H9 (cell line): Measurements from ENCODE around the gene BCLAF3. TPM values are rescaled to one million over a fixed set of nuclear protein-coding genes. Genes with fewer than 3 reads are reported as not detected.

Experiments used
- DNase-seq: peaks from one replicate; pipeline ENCODE4 v3.0.0-alpha.2; 2017
- H2AFZ ChIP-seq: one replicate; pipeline ENCODE4 v1.6.1; 2013; ENCODE audit warnings: mild to moderate bottlenecking, low read length, control low read depth, moderate library complexity
- H2AK5ac ChIP-seq: 2 replicates; pipeline ENCODE4 v1.6.1; 2013; ENCODE audit warnings: low read length, control low read depth, mixed read lengths; ENCODE audit not compliant: insufficient read length
- H2BK120ac ChIP-seq: one replicate; pipeline ENCODE4 v1.6.1; 2013; ENCODE audit warnings: low read depth, mild to moderate bottlenecking, low read length, control low read depth, inconsistent platforms; ENCODE audit not compliant: poor library complexity, severe bottlenecking
- H2BK12ac ChIP-seq: 2 replicates; pipeline ENCODE4 v1.6.1; 2013; ENCODE audit warnings: low read length, control low read depth, mixed read lengths, low read depth; ENCODE audit not compliant: insufficient read length
- H2BK15ac ChIP-seq: 2 replicates; pipeline ENCODE4 v1.6.1; 2013; ENCODE audit warnings: low read depth, low read length, control low read depth
- H2BK20ac ChIP-seq: one replicate; pipeline ENCODE4 v1.6.1; 2013; ENCODE audit warnings: low read depth, mild to moderate bottlenecking, low read length, control low read depth, inconsistent platforms; ENCODE audit not compliant: poor library complexity, severe bottlenecking
- H2BK5ac ChIP-seq: 2 replicates; pipeline ENCODE4 v1.6.1; 2013; ENCODE audit warnings: low read length, control low read depth, mixed read lengths; ENCODE audit not compliant: insufficient read length
- H3K14ac ChIP-seq: 2 replicates; pipeline ENCODE4 v1.6.1; 2013; ENCODE audit warnings: low read length, control low read depth; ENCODE audit not compliant: insufficient read depth
- H3K18ac ChIP-seq: 2 replicates; pipeline ENCODE4 v1.6.1; 2013; ENCODE audit warnings: low read depth, mild to moderate bottlenecking, mixed read lengths, low read length, control low read depth; ENCODE audit not compliant: insufficient read length
- H3K23ac ChIP-seq: 2 replicates; pipeline ENCODE4 v1.6.1; 2013; ENCODE audit warnings: low read length, control low read depth, mixed read lengths, low read depth; ENCODE audit not compliant: insufficient read length
- H3K23me2 ChIP-seq: 2 replicates; pipeline ENCODE4 v1.6.1; 2013; ENCODE audit warnings: low read depth, mild to moderate bottlenecking, mixed read lengths, low read length, control low read depth; ENCODE audit not compliant: insufficient read length, poor library complexity, severe bottlenecking
- H3K27ac ChIP-seq: 2 replicates; pipeline ENCODE4 v1.5.1; 2013; ENCODE audit warnings: low read length, control low read depth, mixed read lengths, low read depth; ENCODE audit not compliant: insufficient read length
- H3K27me3 ChIP-seq: 2 replicates; pipeline ENCODE4 v1.6.1; 2013; ENCODE audit warnings: low read length, control low read depth, inconsistent platforms; ENCODE audit not compliant: insufficient read depth
- H3K4ac ChIP-seq: 2 replicates; pipeline ENCODE4 v1.6.1; 2013; ENCODE audit warnings: low read depth, mild to moderate bottlenecking, control low read depth, inconsistent platforms, low read length, moderate library complexity
- H3K4me1 ChIP-seq: 2 replicates; pipeline ENCODE4 v1.6.1; 2013; ENCODE audit warnings: low read length, control low read depth, inconsistent platforms; ENCODE audit not compliant: insufficient read depth
- H3K4me2 ChIP-seq: 2 replicates; pipeline ENCODE4 v1.6.1; 2013; ENCODE audit warnings: low read length, control low read depth, mixed read lengths; ENCODE audit not compliant: insufficient read length, insufficient read depth
- H3K56ac ChIP-seq: 2 replicates; pipeline ENCODE4 v1.6.1; 2013; ENCODE audit warnings: low read depth, mild to moderate bottlenecking, mixed read lengths, low read length, control low read depth; ENCODE audit not compliant: insufficient read length
- H3K79me1 ChIP-seq: 2 replicates; pipeline ENCODE4 v1.6.1; 2013; ENCODE audit warnings: low read depth, mild to moderate bottlenecking, moderate library complexity, low read length, control low read depth, inconsistent platforms; ENCODE audit not compliant: insufficient read depth, poor library complexity, severe bottlenecking
- H3K79me2 ChIP-seq: 2 replicates; pipeline ENCODE4 v1.6.1; 2013; ENCODE audit warnings: low read length, control low read depth, inconsistent platforms; ENCODE audit not compliant: insufficient read depth
- H3K9ac ChIP-seq: 2 replicates; pipeline ENCODE4 v1.6.1; 2013; ENCODE audit warnings: low read length, control low read depth, mixed read lengths; ENCODE audit not compliant: insufficient read length; ENCODE audit errors: extremely low read depth
- H3K9me3 ChIP-seq: one replicate; pipeline ENCODE4 v1.6.1; 2013; ENCODE audit warnings: low read depth, low read length, inconsistent platforms; ENCODE audit not compliant: control insufficient read depth
- H3T11ph ChIP-seq: one replicate; pipeline ENCODE4 v1.6.1; 2013; ENCODE audit warnings: mild to moderate bottlenecking, low read length, control low read depth, inconsistent platforms
- H4K20me1 ChIP-seq: one replicate; pipeline ENCODE4 v1.6.1; 2013; ENCODE audit not compliant: control insufficient read depth, insufficient read length, insufficient read depth
- H4K5ac ChIP-seq: 2 replicates; pipeline ENCODE4 v1.6.1; 2013; ENCODE audit warnings: low read depth, mild to moderate bottlenecking, mixed read lengths, low read length, control low read depth; ENCODE audit not compliant: insufficient read length
- H4K8ac ChIP-seq: replicated peaks from 2 replicates; pipeline ENCODE4 v1.6.1; 2013; ENCODE audit warnings: low read length, control low read depth, mixed read lengths, low read depth; ENCODE audit not compliant: insufficient read length
- H4K91ac ChIP-seq: 2 replicates; pipeline ENCODE4 v1.6.1; 2013; ENCODE audit warnings: low read depth, mild to moderate bottlenecking, moderate library complexity, mixed read lengths, low read length, control low read depth; ENCODE audit not compliant: insufficient read length
- H3K27ac Mint-ChIP-seq, 3 experiments: 2 replicates in 2 of 3; 3 replicates in 1 of 3; pipeline ENCODE4 v1.8.0; 2020 to 2021; ENCODE audit warnings: mixed read lengths in 3 of 3, mild to moderate bottlenecking in 1 of 3, moderate library complexity in 1 of 3
- H3K27me3 Mint-ChIP-seq: 2 replicates; pipeline ENCODE4 v1.8.0; 2021; ENCODE audit warnings: low read depth, mild to moderate bottlenecking, moderate library complexity, mixed read lengths
- H3K36me3 Mint-ChIP-seq, 3 experiments: 2 replicates in 2 of 3; 3 replicates in 1 of 3; pipeline ENCODE4 v1.8.0; 2020 to 2021; ENCODE audit warnings: low read depth in 3 of 3, mixed read lengths in 3 of 3; ENCODE audit not compliant: insufficient read depth in 1 of 3
- H3K4me1 Mint-ChIP-seq, 2 experiments: 2 replicates each; pipeline ENCODE4 v1.8.0; 2020; ENCODE audit warnings: mixed read lengths in 2 of 2
- H3K4me3 Mint-ChIP-seq, 2 experiments: 2 replicates in 1 of 2; 3 replicates in 1 of 2; pipeline ENCODE4 v1.8.0; 2020 to 2021; ENCODE audit warnings: mild to moderate bottlenecking in 2 of 2, mixed read lengths in 2 of 2, moderate library complexity in 1 of 2
- H3K9me3 Mint-ChIP-seq, 2 experiments: 2 replicates in 1 of 2; 3 replicates in 1 of 2; pipeline ENCODE4 v1.8.0; 2020; ENCODE audit warnings: mild to moderate bottlenecking in 2 of 2, mixed read lengths in 2 of 2, moderate library complexity in 1 of 2
- WGBS: extraction: QIAGEN DNeasy Blood & Tissue Kit; methylation state at CpG from one replicate; pipeline ENCODE4 v1.1.7; 2013; ENCODE audit warnings: missing lambda C conversion rate, low lambda C conversion rate, mixed read lengths; ENCODE audit not compliant: insufficient read length; ENCODE audit errors: extremely low coverage; 5-methylcytosine and 5-hydroxymethylcytosine counted together
- total RNA-seq: library from RNA; stranded (reverse); gene quantifications from 2 replicates; pipeline ENCODE4 v1.2.1, GENCODE V29; 2021
- TF ChIP-seq, protein P1 (sequence below): fragments of 200-600 bp; sonication (generic); conservative IDR thresholded peaks from 3 replicates; pipeline ENCODE4 v1.8.0; 2021; ENCODE audit warnings: antibody characterized with exemption, mild to moderate bottlenecking

Gene BCLAF3
- total RNA-seq, 1 experiment from 2014 or later = 7.9 TPM

DNA sequence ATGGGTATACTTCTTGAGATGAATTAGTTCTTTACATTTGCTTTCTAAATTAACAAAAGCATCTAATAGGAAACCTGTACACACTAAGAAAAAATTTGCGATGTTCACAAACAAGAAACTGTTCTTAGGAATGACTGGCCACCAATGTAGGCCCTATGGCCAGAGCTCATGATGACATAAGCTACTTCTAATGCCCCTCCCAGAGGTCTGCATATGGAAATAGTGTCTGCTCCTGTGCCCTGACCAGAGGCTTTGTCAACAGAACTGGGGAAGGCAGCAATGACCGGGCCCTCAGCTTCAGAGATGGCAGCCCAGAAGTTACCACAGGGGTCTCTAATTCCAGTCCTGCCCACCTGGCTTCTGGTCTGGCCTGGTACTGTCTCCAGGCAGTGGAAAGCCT is 15.0 kb upstream of the BCLAF3 start:
- Mint-ChIP-seq H3K4me1 (peaks cover 3 to 4% of the 10 kb centered on the region in 2 experiments; a peak in 3 of 4 replicates), H3K4me3 (no peak overlapping the region), H3K36me3 (peaks cover 0 to 1% (median 0%) of the 10 kb centered on the region in 3 experiments; a peak in 1 of 7 replicates), H3K27me3 (no peaks in the 10 kb centered on the region), H3K27ac (no peak overlapping the region), H3K9me3 (peaks cover 52 to 59% of the 10 kb centered on the region in 2 experiments)
- H3K14ac ChIP-seq = no peak overlapping the region
- no peak overlapping the region for H2AFZ ChIP-seq
- H2BK5ac ChIP-seq = no peak overlapping the region
- H3K27me3 ChIP-seq = no peaks in the 10 kb centered on the region
- WGBS = no CpG with 5 or more reads among the region's 2 CpGs
- H2BK20ac ChIP-seq = no peak overlapping the region
- no peak overlapping the region for H3K23ac ChIP-seq
- H3K9me3 ChIP-seq = peaks cover 6% of the 10 kb centered on the region
- H2BK120ac ChIP-seq = no peak overlapping the region
- H3K9ac ChIP-seq = no peak overlapping the region
- no peak for DNase-seq
- no peak overlapping the region for H2AK5ac ChIP-seq
- no peak overlapping the region for H2BK15ac ChIP-seq
- TF ChIP-seq, protein P1, sequence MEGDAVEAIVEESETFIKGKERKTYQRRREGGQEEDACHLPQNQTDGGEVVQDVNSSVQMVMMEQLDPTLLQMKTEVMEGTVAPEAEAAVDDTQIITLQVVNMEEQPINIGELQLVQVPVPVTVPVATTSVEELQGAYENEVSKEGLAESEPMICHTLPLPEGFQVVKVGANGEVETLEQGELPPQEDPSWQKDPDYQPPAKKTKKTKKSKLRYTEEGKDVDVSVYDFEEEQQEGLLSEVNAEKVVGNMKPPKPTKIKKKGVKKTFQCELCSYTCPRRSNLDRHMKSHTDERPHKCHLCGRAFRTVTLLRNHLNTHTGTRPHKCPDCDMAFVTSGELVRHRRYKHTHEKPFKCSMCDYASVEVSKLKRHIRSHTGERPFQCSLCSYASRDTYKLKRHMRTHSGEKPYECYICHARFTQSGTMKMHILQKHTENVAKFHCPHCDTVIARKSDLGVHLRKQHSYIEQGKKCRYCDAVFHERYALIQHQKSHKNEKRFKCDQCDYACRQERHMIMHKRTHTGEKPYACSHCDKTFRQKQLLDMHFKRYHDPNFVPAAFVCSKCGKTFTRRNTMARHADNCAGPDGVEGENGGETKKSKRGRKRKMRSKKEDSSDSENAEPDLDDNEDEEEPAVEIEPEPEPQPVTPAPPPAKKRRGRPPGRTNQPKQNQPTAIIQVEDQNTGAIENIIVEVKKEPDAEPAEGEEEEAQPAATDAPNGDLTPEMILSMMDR = no peak
- no peaks in the 10 kb centered on the region for H3K23me2 ChIP-seq
- no peak overlapping the region for H3K4ac ChIP-seq
- no peak overlapping the region for H3K56ac ChIP-seq
- H2BK12ac ChIP-seq = no peak overlapping the region
- no peak overlapping the region for H4K5ac ChIP-seq
- H4K91ac ChIP-seq = no peak overlapping the region
- H3K4me2 ChIP-seq = no peak overlapping the region
- no peaks in the 10 kb centered on the region for H3K79me2 ChIP-seq
- no peaks in the 10 kb centered on the region for H3K4me1 ChIP-seq
- no peak overlapping the region for H4K8ac ChIP-seq
- H3K79me1 ChIP-seq = no peaks in the 10 kb centered on the region
- no peak overlapping the region for H3K18ac ChIP-seq
- H4K20me1 ChIP-seq = no peaks in the 10 kb centered on the region
- H3K27ac ChIP-seq = no peak overlapping the region
- H3T11ph ChIP-seq = no peak overlapping the region
